Thyroid gland (tissue), 4 donors: ENCODE data around the gene MEGF6. TPM values are rescaled to one million over a fixed set of nuclear protein-coding genes. Genes with fewer than 3 reads are reported as not detected.

Experiments used
- DNase-seq, 2 donors: peaks; one replicate each; pipeline ENCODE4 v3.0.0-alpha.2; 2019
- H3K27ac ChIP-seq, 3 donors: fragments of 200-600 bp; sonication (generic); 1 replicate in 2 of 3; 2 replicates in 1 of 3; pipeline ENCODE4 v1.5.1; 2016 to 2019; ENCODE audit warnings: mild to moderate bottlenecking in 1 of 3, moderate library complexity in 1 of 3
- H3K27me3 ChIP-seq: fragments of 200-600 bp; sonication (generic); one replicate; pipeline ENCODE4 v1.5.1; 2019
- H3K36me3 ChIP-seq, 2 donors: fragments of 200-600 bp; sonication (generic); one replicate each; pipeline ENCODE4 v1.5.1; 2016 to 2019
- H3K4me1 ChIP-seq, 2 donors: fragments of 200-600 bp; sonication (generic); one replicate each; pipeline ENCODE4 v1.5.1; 2017 to 2019
- H3K4me3 ChIP-seq, 3 donors: fragments of 200-600 bp; sonication (generic); replicated peaks in 1 of 3; 1 replicate in 2 of 3; 2 replicates in 1 of 3; pipeline ENCODE4 v1.5.1; 2016; ENCODE audit warnings: mild to moderate bottlenecking in 1 of 3
- H3K9me3 ChIP-seq: fragments of 200-600 bp; sonication (generic); one replicate; pipeline ENCODE4 v1.5.1; 2017
- CTCF ChIP-seq, 6 experiments: fragments of 200-600 bp in 3 of 6; fragments of 450-650 bp in 3 of 6; sonication (generic) in 3 of 6; IDR thresholded peaks; one replicate each; pipeline ENCODE4 v1.5.1; 2016 to 2019; ENCODE audit warnings: antibody characterized with exemption in 6 of 6, mild to moderate bottlenecking in 2 of 6, inconsistent platforms in 1 of 6, moderate library complexity in 1 of 6
- POLR2A ChIP-seq, 2 donors: fragments of 450-650 bp; IDR thresholded peaks; one replicate each; pipeline ENCODE4 v1.6.1; 2017; ENCODE audit warnings: antibody characterized with exemption in 2 of 2, mild to moderate bottlenecking in 2 of 2, moderate library complexity in 1 of 2
- WGBS, 2 donors: methylation state at CpG; one replicate each; pipeline ENCODE4 v1.1.5; 2017; 5-methylcytosine and 5-hydroxymethylcytosine counted together
- intact Hi-C: fragments of 100-400 bp; cut with DNase I; formaldehyde crosslinking; loops from one replicate; pipeline ENCODE4 v1.15.1; 2023
- total RNA-seq, 4 donors: library from RNA; depleted of rRNA; stranded (reverse); fragments of >200 nt; gene quantifications; one replicate each; pipeline ENCODE4 v1.2.3, GENCODE V29; 2016

Gene MEGF6
- total RNA-seq, 4 donors from 2014 or later: 9.4 to 25.8 (median 21.8) TPM

DNA sequence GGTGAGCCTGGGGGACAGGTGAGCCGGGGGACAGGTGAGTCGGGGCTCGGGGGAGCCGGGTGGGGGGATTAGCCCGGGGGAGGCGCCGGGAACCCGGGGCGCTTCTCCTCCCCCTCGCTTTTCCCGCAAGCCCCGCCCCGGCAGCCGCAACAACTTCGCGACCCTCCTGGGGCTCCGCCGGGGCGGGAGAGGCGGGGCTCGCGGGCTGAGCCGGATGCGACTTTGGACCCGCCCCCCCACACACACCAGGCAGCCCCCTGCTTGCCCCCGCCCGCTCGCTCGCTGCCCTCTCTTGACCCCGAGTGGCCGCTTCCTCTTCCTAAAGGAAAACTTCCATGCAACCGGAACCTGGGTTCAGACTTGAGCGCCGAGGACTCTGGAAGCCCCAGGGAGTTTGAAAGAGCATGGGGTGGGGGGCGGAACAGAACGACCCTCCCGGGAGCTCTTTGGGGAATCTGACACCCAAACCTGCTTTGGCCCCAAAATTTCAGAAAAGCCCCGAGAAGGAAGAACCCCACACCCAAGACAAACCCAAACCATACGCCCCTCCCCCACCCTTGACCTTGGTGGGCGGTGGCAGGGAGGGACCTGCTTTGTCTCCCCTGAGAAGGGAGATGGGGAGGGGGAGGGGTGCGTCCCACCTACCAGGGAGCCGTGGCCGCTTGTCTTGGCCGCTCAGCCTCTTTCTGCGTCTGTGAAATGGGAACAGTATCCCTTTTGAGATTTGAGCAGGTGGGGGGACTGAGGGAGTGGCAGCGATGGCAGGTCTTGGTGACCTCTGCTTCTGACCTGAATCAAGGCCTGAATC, 156.3 kb downstream of the MEGF6 start:
- H3K4me3 ChIP-seq: peak overlapping the region; percentile 23 to 81 (median 62)

GRCh38 chr1:3453891-3454810, 157.2 kb downstream of the MEGF6 start, which contains the start of gene ARHGEF16:
Gene ARHGEF16, plus strand, starts transcription at chr1:3454665. Its CDS starts 8,420 bp downstream, at chr1:3463085.
- H3K27ac ChIP-seq: peak within 1 kb of the TSS; percentile 73 to 85 (median 81)
- H3K4me3 ChIP-seq: peak within 1 kb of the TSS; percentile 23 to 81 (median 62)
- WGBS, 2 donors: 16% methylated on average over 18 of the region's 84 CpGs
- no peaks in the 10 kb centered on the region for H3K36me3 ChIP-seq
- peak; percentile 90 to 94 for DNase-seq
- H3K4me1 ChIP-seq: peaks cover 10 to 12% of the 10 kb centered on the region in 2 donors
- H3K9me3 ChIP-seq: no peaks in the 10 kb centered on the region
- no peaks in the 10 kb centered on the region for H3K27me3 ChIP-seq
- intact Hi-C loops: loop anchor here (2.0 to 10.0 kb wide), 4 partner anchors 27 to 348 kb away; no protein-coding TSS in a partner anchor
- TF ChIP-seq CTCF (IDR thresholded peaks at IDR 0.05) (peak in 3 of 6 experiments; percentile 49 to 59 (median 51)), POLR2A (IDR thresholded peaks at IDR 0.05) (no peak)

More for the DNA sequence above, 156.3 kb downstream of the MEGF6 start:
- 10 to 52% methylated on average over 6 to 23 of the region's 46 CpGs for WGBS, 2 donors
- Histone ChIP-seq H3K4me1 (peaks cover 10 to 12% of the 10 kb centered on the region in 2 donors), H3K27ac (peak overlapping the region; percentile 73 to 85 (median 81)), H3K36me3 (no peaks in the 10 kb centered on the region), H3K9me3 (no peaks in the 10 kb centered on the region), H3K27me3 (no peaks in the 10 kb centered on the region)
- TF ChIP-seq POLR2A (IDR thresholded peaks at IDR 0.05) (no peak), CTCF (IDR thresholded peaks at IDR 0.05) (no peak)
- DNase-seq: peak; percentile 57 to 75
- intact Hi-C loops: loop anchor here (5.0 to 10.0 kb wide), 3 partner anchors 167 to 347 kb away; no protein-coding TSS in a partner anchor

- Histone ChIP-seq H3K27me3 (no peaks in the 10 kb centered on the region), H3K36me3 (no peaks in the 10 kb centered on the region), H3K4me3 (no peak overlapping the region), H3K9me3 (no peaks in the 10 kb centered on the region), H3K27ac (peak overlapping the region; percentile 23 to 81 (median 81)), H3K4me1 (peaks cover 10 to 12% of the 10 kb centered on the region in 2 donors)
- WGBS, 2 donors: 27 to 87% methylated on average over 3 to 11 of the region's 18 CpGs
- TF ChIP-seq POLR2A (IDR thresholded peaks at IDR 0.05) (no peak), CTCF (IDR thresholded peaks at IDR 0.05) (peak; percentile 84 to 98 (median 94))
- intact Hi-C loops: loop anchor here (2.0 to 10.0 kb wide), 4 partner anchors 28 to 349 kb away; no protein-coding TSS in a partner anchor
- peak; percentile 80 to 82 for DNase-seq
Observed at GRCh38 chr1:3453203-3453761, 158.0 kb downstream of the MEGF6 start.

DNA sequence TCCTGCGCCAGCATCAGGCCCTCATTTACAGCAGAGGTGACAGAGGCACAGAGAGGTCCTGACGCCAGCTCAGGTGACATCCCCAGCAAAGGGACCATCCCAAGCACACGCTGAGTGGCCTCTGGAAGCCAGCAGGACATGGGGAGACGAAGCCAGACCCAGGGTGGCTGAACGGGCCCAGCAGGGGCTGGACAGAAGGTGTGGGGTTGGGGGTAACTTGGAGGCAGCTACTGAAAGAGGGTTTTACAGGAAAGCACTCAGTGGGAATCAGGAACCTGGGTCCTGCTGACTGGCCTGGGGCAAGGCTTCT, 158.5 kb downstream of the MEGF6 start:
- intact Hi-C loops: loop anchor here (2.0 to 10.0 kb wide), 4 partner anchors 28 to 349 kb away; no protein-coding TSS in a partner anchor
- Histone ChIP-seq H3K36me3 (no peaks in the 10 kb centered on the region), H3K9me3 (no peaks in the 10 kb centered on the region), H3K4me3 (no peak overlapping the region), H3K4me1 (peaks cover 10 to 12% of the 10 kb centered on the region in 2 donors), H3K27me3 (no peaks in the 10 kb centered on the region), H3K27ac (no peak overlapping the region)
- 45 to 52% methylated on average over 5 of the region's 5 CpGs for WGBS, 2 donors
- no peak for TF ChIP-seq POLR2A (IDR thresholded peaks at IDR 0.05)
- no peak for TF ChIP-seq CTCF (IDR thresholded peaks at IDR 0.05)
- no peak for DNase-seq
